GM18861 (cell line): ENCODE data around the gene SYS1.

Experiments
- ATAC-seq: cut with Tn5 transposase; IDR thresholded peaks from one replicate; pipeline ENCODE4 v1.9.1; 2021; ENCODE audit not compliant: unreplicated experiment

Gene SYS1

DNA sequence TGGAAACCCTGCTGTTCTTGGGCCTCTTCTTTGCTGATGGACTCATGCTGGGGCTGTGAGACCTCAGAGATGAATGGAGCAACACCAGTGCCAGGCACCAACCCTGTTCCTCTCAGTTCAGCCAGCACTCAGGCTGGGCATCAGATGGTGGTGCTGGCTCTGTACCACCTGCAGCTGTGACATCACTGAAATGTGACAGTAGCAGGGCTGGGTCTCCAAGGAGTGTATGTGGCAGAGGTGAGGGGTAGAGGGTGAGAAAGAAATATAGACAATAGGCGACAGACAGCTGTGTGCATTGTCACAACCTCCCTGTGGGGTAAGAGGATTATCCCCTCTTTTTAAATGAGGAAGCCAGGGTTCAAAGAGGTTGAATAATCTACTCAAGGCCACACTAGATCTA is 15.2 kb downstream of the SYS1 start, which contains the start of gene TP53TG5:
Gene TP53TG5 (minus strand): TSS at position 135 of the 400 bp plus-strand sequence. CDS start 89 bp downstream, at position 46.
- no peak for ATAC-seq

DNA sequence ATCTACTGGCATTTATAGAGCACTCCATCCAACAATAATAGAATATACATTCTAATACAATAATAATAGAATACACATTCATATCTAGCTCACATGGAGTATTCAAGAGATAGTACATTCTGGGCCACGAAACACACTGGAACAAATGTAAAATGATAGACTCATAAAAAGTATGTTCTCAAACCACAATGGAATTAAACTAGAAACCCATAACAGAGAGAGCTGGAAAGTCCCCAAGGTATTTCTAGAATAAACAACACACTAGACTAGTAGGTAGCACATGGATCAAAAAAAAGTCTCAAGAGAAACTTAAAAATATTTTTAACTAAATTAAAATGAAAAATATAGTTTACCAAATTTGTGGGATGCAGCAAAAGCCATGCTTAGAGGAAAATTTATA is 24.3 kb downstream of the SYS1 start:
- no peak for ATAC-seq

DNA sequence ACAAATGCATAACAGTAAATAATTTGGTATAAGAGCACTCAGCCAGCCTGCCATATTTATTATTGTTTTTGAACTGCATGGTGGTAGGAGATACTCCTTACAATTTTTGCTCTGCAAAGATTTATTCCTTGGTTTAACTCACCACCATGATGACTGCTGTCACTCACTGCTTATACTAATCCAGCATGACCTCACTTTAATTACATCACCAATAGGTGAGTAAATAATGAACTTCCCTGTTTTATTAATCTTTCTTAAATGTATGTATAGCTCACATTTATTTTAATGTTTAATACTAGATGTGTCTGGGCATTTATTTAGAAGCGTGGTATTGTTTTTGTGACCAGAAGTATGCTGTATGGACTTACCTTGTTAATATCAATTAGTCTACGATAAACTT is 28.0 kb downstream of the SYS1 start:
- ATAC-seq, result no peak

DNA sequence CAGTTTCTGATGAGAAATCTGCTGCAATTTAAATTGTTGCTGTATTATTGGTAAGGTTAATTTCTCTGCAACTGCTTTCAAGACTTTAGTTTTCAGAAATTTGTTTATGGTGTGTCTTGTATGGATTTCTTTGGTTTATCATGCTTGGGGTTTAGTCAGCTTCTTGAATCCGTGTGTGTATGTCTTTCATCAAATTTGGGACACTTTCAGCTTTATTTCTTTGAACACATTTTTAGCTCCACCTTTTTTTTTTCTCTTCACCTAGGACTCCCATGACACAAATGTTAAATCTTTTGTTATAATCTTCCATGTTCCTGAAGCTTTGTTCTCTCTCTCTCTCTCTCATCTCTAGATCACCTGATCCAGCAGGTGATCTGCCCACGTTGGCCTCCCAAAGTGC is 28.6 kb downstream of the SYS1 start:
- ATAC-seq, result no peak

DNA sequence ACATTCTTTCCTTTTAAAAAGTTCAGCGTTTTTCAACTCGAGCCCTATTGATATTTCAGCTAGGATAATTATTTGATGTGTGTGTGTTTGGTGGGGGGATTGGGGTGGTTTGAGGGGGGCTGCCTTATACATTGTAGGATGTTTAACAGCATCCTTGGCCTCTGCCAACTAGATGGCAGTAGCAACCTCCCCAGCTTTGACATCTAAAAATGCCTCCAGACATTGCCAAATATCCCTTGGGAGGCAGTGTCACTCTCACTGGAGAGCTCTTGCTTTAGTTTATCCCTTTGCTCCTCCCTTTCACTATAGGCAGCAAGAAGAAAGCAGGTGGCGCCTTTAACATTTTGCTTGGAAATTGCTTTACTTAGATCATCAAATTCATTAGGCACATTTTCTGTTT is 29.8 kb downstream of the SYS1 start:
- ATAC-seq, result no peak

DNA sequence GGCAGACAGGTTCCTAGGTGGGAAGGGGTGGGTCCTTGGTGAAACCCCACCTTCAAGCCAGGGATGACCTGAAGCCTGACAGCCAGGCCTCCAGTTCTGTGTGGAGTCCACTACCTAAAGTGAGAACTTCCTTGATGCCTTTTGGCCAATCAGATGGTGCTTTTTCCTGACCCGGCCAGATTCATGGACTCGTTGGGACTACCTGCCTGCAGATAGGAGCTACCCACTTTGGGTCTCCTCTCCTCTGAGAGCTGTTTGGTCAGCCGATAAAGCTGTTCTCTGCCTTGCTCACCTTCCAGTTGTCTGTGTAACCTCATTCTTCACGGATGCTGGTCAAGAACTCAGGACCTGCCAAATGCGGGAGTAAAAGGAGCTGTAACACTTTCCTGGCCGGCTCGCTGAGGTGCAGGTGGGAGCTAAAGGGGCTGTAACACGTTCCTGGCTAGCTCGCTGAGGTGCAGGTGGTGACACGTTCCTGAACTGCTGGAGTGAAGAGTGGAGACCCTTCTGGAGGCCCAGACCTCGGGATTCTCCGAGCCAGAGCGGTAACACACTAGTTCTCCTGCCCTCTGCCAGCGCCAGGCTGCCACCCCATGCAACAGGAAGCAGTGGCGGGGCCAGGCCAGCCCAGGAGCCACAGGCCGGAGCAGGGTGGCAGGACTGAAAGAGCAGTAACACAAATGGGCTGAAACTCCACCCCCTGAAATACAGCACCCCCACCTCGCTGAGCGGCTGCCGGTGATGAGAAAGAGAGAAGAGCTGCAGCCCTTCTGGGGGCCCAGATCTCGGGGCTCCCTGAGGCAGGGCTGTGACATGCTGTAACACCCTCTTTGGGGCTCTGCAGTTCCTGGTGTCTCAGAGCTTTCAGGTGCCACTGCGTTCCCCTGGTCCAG is 31.5 kb downstream of the SYS1 start:
- ATAC-seq, result no peak

DNA sequence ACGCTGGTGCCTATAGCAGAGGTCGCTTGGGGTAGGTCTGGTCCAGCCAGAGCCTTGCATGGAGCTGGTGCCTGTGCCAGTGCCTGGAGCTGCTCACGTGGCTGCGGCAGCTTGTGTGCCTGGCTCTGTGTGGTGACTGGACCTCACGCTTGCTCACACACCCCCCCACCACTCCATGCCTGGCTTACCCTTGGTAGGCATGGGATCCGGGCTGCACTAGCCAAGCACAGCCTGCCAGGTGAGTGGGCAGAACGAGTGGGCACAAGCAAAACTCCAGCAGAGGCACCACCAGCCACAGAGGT is 32.1 kb downstream of the SYS1 start:
- no peak for ATAC-seq

DNA sequence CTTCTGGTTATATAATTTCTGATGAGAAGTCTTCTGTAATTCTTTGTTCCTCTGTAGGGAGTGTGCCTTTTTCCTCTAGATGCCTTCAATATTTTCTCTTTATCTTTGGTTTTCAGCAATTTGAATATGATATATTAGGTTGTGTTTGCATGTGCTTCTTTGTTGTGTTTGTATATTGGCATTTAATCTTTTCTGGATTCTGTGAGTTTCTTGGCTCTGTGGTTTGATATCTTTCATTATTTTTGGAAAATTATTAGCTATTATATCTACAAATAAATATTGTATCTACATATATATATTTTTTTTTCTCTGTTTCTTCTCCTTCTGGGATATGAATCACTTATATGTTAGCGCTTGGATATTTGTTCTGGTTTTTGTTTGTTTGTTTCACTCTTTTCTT is 36.1 kb downstream of the SYS1 start:
- no peak for ATAC-seq

DNA sequence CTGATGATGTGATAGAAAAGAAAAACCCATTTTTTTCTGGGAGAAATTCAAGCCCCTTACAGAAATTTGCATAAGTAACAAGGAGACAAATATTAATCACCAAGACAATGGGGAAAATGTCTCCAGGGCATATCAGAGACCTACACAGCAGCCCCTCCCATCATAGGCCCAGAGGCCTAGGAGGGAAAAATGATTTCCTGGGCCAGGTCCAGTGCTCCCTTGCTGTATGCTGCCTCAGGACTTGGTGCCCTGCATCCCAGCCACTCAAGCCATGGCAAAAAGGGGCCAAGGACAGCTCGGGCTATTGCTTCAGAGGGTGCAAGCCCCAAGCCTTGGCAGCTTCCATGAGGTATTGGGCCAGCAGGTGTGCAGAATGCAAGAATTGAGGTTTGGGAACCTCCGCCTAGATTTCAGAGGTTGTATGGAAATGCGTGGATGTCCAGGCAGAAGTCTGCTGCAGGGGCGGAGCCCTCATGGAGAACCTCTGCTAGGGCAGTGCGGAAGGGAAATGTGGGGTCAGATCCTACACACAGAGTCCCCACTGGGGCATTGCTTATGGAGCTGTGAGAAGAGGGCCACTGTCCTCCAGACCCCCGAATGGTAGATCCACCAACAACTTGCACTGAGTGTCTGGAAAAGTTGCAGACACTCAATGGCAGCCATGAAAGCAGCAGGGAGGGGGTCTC is 37.5 kb downstream of the SYS1 start:
- no peak for ATAC-seq

DNA sequence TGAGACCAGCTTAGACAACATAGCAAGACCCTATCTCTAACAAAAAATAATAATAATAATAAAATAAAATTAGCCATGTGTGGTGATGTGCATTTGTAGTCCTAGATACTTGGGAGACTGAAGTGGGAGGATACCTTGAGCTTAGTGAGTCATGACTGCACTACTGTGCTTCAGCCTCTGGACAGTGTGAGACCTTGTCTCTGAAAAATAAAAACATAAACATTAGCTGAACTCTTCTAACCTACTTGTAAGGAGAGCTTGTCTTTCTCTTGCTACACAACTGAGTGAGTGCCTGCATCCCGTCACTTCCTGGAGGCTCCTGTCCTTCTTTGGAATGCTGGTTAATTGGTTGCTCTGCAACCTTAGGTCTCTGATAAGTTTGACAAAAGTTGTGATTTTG is 40.0 kb downstream of the SYS1 start:
- no peak for ATAC-seq

DNA sequence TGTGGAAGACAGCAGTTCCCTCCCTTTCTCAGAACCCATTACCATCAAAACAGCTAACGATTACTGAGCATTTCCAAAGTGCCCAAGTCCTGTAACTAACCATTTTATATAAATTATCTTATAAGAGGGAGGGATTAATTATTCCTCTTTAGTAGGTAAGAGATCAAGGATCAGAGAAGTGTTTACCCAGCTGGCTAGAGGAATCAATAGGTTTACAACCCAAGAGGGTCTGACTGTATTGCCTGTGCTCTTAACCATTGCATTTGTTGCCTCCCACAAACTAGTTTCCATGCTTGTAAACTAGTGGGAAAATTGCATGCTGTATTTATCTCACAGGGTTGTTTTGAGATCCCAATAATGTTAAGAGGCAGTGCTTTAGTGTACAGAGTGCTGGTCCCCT is 41.5 kb downstream of the SYS1 start:
- no peak for ATAC-seq

DNA sequence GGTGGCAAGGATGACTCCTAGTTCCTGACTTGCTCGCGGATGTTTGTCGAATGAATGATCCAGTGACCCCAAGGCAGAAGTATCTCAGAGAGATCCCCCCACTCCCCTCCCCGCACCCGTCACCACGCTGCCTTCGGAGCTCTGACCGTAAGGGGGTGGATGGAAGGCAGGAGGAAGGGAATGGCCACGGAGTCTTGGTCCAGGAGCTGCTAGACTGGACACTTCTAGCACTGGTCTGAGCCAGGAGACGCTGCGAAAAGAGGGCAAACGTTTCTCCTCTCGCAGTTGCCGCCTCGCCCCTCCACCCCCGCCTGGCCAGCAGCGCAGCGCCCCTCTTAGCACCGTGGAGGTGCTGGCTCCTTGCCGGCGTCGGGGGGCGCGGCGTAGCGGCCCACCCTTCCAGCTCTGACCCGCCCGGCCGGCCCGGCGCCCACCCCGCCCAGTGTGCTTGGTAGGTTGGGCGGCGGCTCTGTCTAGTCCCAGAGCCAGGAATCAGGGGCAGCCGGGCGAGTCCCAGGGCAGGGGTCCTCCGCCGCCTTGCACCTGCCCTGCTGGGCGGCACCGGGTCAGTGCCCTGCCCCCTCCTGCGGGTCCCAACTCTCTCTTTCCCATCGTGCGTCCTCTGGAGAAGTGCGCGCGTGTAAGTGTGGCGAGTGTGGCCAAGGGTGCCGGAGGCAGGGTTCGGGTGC is 42.8 kb downstream of the SYS1 start:
- no peak for ATAC-seq

DNA sequence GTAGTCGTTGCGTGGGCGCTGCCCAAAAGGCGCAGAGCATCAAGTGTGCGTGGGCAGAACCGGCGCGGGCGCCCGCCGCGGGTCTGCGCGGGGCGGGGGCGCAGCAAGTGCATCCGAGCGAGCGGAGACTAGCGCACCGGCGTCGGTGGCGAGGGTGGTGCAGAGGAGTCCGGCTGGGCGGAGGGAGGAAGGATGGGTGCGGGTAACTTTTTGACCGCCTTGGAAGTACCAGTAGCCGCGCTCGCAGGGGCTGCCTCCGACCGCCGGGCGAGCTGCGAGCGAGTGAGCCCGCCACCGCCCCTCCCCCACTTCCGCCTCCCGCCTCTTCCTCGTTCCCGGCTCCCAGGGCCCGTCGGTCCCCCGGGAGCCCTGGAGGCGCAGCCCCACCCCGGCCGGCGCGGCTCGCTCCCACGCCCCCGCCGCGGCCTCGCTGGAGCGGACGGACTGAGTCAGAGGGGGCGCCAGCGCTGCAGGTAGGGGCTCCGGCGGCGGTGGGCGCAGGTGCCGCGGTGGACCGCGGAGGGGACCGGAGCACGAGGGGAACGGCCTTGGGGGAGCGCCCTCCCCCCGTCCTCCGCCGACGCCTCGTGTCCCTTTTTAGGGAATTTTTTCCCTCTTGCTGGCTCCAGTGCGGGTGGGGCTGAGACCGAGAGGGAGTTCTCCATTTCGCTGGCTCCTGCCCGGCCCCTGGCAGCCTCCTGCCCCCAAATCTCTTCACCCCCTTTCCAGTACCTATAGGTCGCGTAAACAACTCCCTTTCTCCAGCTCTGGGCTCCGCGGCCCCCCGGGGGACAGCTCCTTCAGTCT is 43.5 kb downstream of the SYS1 start:
- no peak for ATAC-seq

DNA sequence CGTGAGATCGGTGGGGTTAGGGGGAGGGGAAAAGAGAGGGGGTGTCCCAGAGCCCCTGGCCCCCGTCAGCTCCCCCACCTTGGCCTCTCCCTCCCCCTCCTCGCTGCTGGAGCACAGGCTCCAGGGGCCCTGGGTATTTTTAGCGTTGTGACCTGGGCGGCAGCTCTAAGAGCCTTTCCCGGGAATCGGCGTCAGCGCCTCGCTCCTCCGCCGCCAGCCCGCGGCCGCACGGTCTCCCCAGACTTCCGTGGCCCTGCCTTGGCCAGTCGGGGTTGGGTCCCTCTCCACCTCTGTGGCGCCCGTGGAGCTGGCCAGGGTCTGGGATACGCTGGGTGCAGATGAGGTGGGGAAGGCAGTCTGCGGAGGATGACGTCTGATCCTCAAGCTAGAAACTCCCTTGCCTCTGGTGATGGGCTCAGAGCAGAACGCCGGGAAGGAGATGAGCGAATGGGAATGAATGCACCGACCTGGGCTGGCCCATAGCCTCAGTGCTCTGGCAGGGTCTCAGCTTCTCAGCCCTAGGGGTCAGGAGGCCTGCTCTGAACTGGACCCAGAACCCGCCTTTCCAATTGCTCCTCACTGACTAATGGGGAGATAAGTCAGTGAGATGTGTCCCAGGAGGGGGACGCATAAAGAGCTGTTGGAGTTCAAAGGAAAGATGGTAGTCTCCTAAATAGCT is 44.2 kb downstream of the SYS1 start:
- ATAC-seq, result no peak

DNA sequence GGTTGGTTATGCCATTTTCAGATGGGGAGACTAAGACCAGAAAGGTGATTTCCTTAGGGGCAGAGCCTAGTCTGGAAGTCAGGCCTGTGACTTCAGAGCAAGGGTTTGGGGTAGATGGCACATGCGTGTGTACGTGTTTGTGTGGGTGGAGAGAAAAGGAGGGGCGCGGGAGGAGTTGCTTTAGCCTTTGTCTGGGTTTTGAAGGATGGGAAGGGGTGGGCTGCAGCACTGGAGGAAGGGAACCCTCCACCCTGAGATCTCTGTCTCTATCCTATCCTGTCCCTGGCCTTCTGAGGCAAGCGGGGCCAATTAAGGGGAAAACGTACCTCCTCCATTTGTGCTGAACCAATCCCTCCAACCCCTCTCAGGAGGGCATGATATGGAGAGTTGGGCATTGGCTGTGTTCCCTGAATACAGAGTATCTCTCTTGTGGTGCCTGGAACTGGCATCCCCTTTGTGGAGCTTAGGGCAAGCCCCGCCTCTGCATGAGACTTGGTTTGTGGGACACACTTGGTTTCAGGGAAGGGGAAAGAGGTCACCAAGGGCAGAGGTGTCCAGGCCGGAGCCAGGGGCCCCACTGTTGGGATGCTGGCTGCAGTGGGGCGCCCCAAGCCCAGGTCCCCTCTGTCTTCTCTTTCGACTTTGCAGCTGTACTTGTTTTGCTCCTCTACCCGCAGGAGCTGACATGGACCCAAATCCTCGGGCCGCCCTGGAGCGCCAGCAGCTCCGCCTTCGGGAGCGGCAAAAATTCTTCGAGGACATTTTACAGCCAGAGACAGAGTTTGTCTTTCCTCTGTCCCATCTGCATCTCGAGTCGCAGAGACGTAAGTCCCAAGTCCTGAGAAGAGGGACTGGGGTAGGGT is 45.1 kb downstream of the SYS1 start, which contains the start of gene DBNDD2:
Gene DBNDD2 (plus strand): TSS at position 507 of the 863 bp plus-strand sequence. CDS start 179 bp downstream, at position 686.
- ATAC-seq, result no peak

DNA sequence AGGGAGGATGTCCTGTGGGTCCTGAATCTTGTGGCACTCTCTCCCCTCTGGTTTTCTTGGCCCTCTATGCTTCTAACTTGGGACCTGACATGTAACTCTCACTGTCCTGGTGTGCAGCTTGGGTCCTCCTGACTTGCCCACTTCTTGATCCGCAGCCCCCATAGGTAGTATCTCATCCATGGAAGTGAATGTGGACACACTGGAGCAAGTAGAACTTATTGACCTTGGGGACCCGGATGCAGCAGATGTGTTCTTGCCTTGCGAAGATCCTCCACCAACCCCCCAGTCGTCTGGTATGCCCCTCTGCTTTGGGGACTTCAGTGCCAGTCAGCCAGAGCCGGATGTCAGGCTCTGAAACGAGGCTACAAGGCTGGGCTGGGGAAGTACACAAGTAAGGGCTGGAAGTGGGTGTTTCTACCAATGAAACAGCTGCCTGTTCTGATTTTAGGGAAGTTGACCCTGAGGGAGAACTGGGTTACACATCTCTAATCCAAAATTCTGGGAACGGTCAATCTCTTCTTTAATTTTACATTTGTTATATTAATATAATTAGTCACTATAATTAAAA is 45.8 kb downstream of the SYS1 start:
- no peak for ATAC-seq

DNA sequence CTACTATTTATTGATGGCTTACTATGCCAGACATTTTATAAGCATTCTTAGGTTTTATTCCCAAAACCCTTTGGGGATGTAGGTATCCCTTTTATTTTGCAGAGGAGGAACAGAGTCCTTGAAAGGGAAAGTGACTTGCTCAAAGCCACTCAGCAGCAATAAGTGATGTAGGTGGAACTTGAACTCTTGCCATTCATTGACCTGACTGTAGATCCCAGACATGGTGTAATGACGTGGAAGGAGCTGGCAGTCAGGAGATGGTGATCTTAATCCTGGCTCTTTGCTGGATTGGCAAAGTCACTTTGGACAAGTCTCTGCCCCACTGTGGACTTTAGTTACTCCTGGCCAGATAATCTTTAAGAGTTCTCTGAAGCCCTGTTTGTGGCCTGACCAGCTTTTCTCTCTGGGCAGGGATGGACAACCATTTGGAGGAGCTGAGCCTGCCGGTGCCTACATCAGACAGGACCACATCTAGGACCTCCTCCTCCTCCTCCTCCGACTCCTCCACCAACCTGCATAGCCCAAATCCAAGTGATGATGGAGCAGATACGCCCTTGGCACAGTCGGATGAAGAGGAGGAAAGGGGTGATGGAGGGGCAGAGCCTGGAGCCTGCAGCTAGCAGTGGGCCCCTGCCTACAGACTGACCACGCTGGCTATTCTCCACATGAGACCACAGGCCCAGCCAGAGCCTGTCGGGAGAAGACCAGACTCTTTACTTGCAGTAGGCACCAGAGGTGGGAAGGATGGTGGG is 46.7 kb downstream of the SYS1 start:
- ATAC-seq, result no peak

DNA sequence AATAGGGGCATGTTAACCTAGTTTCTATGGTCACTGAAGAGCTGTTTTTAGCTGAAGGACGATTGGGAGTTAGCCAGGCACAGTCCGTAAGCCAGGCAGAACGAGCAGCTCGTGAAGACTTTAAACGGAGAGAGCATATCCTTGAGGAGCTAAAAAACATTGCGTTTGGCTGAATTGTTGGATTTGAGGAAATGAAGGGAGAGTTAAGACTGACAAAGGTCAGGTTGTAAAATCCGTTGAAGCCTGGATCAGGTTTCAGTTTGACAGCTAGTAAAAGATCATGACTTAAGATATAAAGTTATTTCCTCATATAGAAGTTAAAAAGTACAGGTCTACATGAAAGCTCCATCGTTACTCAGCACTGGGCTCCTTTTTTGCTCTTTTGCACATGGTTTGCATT is 47.9 kb downstream of the SYS1 start:
- no peak for ATAC-seq
